ENCODE results near the gene PGA3. TPM values are rescaled to one million over a fixed set of nuclear protein-coding genes. Genes with fewer than 3 reads are reported as not detected.
"Not testable (repeated sequence)": the region's sequence is repeated elsewhere in the genome, so short reads cannot be mapped to it uniquely, and the experiment has no call there.

Gene PGA3
- total RNA-seq, 1 experiment from 2014 or later, result not detected

DNA sequence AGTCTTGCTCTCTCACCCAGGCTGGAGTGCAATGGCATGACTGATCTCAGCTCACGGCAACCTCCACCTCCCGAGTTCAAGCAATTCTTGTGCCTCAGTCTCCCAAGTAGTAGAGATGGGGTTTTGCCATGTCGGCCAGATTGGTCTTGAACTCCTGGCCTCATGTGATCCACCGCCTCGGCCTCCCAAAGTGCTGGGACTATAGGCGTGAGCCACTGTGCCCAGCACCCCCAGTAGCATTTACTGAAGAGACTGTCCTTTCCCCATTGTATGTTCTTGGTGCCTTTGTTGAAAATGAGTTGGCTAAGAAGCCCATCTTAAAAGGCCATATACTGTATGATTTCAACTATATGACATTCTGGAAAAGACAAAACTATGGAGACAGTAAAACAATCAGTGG is 23.1 kb upstream of the PGA3 start:
- not testable (repeated sequence) for H3K36me3 ChIP-seq; H3K27ac ChIP-seq; H3K4me1 ChIP-seq (replicated peaks); DNase-seq (ENCODE audit: low read depth in 1 of 2, low spot score in 2 of 2); H3K9me3 ChIP-seq (replicated peaks); H3K4me3 ChIP-seq
- H3K27me3 ChIP-seq (replicated peaks), result peaks cover 44% of the 10 kb centered on the region

DNA sequence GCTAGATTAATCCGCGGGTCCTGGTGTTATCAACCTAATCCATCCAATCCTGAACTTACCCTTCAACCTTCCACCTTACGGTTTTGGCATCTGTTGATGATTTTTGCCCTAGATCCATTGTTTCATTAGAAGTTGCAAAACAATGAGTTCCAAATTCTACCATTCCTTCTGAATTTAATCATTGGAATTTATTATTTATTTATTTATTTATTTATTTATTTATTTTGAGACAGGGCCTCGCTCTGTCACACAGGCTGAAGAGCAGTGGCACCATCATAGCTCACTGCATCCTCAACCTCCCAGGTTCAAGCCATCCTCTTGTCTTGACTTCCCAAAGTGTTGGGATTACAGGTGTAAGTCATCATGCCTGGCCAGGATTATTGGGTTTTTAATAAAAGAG is 21.8 kb upstream of the PGA3 start:
- Histone ChIP-seq H3K9me3 (replicated peaks) (no peaks in the 10 kb centered on the region), H3K4me1 (replicated peaks) (no peaks in the 10 kb centered on the region), H3K4me3 (no peak overlapping the region), H3K36me3 (no peaks in the 10 kb centered on the region), H3K27me3 (replicated peaks) (peaks cover 31% of the 10 kb centered on the region), H3K27ac (no peak overlapping the region)
- DNase-seq (ENCODE audit: low read depth in 1 of 2, low spot score in 2 of 2), result no peak

DNA sequence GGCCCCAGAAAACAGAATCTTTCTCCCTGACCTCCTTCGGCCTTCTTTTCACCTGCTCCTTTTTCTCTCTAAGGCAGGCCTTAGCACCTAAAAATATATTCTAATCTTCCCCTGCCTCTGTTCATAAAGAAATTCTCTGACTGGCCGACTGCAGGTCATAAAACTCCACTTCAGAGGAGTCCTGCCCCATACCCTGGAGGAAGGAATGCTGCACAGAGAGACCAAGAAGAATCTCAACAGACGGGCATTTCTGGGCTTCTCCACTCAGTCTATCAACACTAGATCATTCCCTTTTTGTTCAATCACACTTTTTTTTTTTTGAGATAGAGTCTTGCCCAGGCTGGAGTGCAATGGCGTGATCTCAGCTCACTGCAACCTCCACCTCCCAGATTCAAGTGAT is 19.7 kb upstream of the PGA3 start:
- no peak for DNase-seq (ENCODE audit: low read depth in 1 of 2, low spot score in 2 of 2)
- peaks cover 21% of the 10 kb centered on the region for H3K27me3 ChIP-seq (replicated peaks)
- no peak overlapping the region for H3K27ac ChIP-seq
- H3K4me1 ChIP-seq (replicated peaks), result no peaks in the 10 kb centered on the region
- H3K9me3 ChIP-seq (replicated peaks), result no peaks in the 10 kb centered on the region
- H3K4me3 ChIP-seq, result no peak overlapping the region
- H3K36me3 ChIP-seq, result no peaks in the 10 kb centered on the region

DNA sequence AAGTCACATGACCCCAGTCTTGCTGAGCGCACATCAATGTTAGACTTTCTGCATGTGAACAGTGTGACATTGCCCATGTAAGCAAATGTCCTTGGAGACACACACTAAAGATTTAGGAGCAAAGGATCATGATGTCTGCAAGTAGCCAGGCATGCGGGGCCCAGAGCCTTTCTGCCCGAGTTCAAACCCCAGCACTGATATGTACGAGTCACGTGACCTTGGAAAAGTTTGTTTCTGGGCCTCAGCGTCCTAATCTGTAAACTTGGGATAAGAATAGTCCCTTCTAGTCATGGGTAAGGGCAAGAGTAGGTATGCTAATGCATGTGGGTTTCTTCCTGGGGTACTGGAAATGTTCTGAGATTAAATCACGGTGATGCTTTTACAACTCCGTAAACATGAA is 16.8 kb upstream of the PGA3 start:
- no peak overlapping the region for H3K27ac ChIP-seq
- peaks cover 12% of the 10 kb centered on the region for H3K27me3 ChIP-seq (replicated peaks)
- H3K4me3 ChIP-seq, result no peak overlapping the region
- H3K9me3 ChIP-seq (replicated peaks), result no peaks in the 10 kb centered on the region
- H3K4me1 ChIP-seq (replicated peaks), result no peaks in the 10 kb centered on the region
- H3K36me3 ChIP-seq, result no peaks in the 10 kb centered on the region
- no peak for DNase-seq (ENCODE audit: low read depth in 1 of 2, low spot score in 2 of 2)

DNA sequence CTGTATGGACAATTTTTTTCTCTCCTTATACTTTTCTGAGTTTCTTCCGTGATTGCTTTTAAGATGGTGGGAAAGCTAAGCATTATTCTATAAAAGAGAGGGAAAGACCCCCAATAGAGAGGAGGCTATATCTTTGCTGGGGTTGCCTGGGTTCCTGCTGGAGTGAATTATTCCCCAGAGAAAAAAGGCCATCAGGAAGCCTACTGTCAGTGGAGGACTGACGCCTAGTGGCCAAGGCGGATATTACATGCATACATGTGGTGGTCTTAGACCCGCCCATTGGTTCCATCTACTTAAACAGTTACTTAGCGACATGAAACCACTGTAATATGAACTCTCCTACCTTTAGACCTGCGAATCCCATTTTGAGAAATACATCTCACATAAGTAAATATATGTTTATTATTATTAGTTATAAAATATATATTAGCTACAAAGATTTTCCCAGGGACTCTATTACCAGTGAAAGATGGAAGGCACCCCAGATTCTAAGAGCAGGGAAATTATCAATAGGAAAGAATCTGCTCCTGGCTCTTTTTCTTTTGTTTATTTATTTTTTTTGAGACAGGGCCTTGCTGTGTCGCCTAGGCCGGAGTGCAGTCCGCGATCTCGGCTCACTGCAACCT is 15.7 kb upstream of the PGA3 start:
- Histone ChIP-seq H3K36me3 (no peaks in the 10 kb centered on the region), H3K4me3 (no peak overlapping the region), H3K9me3 (replicated peaks) (no peaks in the 10 kb centered on the region), H3K4me1 (replicated peaks) (no peaks in the 10 kb centered on the region), H3K27me3 (replicated peaks) (peaks cover 14% of the 10 kb centered on the region), H3K27ac (no peak overlapping the region)
- DNase-seq (ENCODE audit: low read depth in 1 of 2, low spot score in 2 of 2), result peak; percentile 64 to 88

DNA sequence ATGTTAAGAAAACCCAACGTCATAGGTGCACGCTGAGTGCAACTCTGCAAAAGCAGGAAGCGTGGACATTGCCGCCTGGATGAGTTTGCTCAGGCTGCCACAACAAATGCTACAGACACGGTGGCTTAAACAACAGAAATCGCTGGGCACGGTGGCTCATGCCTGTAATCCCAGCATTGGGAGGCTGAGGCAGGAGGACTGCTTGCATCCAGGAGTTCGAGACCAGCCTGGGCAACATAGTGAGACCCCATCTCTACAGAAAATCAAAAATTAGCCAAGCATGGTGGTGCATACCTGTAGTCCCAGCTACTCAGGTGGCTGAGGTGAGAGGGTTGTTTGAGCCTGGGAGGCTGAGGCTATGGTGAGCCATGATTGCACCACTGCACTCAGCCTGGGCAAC is 13.4 kb upstream of the PGA3 start:
- DNase-seq (ENCODE audit: low read depth in 1 of 2, low spot score in 2 of 2), result peak in 1 of 2 experiments; percentile 31
- Histone ChIP-seq H3K4me1 (replicated peaks) (no peaks in the 10 kb centered on the region), H3K4me3 (no peak overlapping the region), H3K27ac (no peak overlapping the region), H3K9me3 (replicated peaks) (no peaks in the 10 kb centered on the region), H3K36me3 (no peaks in the 10 kb centered on the region), H3K27me3 (replicated peaks) (peaks cover 32% of the 10 kb centered on the region)

DNA sequence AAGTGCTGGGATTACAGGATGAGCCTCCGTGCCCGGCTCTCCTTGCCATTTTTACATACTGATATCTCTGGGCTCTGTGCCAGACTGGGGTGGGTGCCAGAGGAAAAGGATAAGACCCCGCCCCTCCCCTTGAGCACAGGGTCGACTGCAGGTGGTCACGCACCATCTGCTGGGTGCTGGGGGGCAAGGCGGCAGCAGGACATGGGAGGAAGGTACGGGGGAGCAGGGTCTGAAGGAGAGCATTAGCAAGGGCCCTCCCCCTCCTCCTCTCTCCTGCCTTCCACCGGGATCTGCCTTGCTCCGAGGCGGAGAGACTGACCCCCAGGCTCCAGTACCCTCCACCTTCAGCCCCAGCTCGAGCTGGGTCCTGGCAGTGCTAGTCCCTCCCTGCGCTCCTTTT is 9.7 kb upstream of the PGA3 start:
- H3K4me1 ChIP-seq (replicated peaks), result no peaks in the 10 kb centered on the region
- DNase-seq (ENCODE audit: low read depth in 1 of 2, low spot score in 2 of 2), result peak in 1 of 2 experiments; percentile 49
- no peaks in the 10 kb centered on the region for H3K36me3 ChIP-seq

DNA sequence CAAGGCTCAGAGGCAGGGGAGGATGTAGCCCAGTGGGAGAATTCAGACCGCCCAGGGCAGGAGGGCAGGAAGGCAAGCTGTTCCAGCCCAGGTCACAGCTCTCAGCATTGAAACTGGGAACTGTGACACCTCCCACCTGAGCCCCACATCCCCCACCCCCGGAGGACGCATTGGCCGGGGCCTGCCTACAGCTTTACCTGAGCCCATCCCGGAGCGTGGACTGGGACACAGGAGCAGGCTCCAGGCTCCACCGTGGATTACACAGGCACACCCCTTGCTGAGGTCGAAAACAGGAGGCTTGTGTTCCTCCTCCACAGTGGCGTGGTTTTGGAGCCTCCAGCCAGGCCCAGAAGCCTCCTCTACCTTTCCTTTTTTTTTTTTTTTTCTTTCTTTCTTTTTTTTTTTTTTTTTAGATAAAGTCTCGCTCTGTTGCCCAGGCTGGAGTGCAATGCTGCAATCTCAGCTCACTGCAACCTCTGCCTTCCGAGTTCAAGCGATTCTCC is 9.1 kb upstream of the PGA3 start:
- peak in 1 of 2 experiments; percentile 49 for DNase-seq (ENCODE audit: low read depth in 1 of 2, low spot score in 2 of 2)
- Histone ChIP-seq H3K9me3 (replicated peaks) (no peaks in the 10 kb centered on the region), H3K4me1 (replicated peaks) (no peaks in the 10 kb centered on the region), H3K27ac (no peak overlapping the region), H3K27me3 (replicated peaks) (peaks cover 44% of the 10 kb centered on the region), H3K36me3 (no peaks in the 10 kb centered on the region), H3K4me3 (no peak overlapping the region)

More for the DNA sequence above, 9.7 kb upstream of the PGA3 start:
- Histone ChIP-seq H3K4me3 (no peak overlapping the region), H3K27me3 (replicated peaks) (peaks cover 44% of the 10 kb centered on the region), H3K9me3 (replicated peaks) (no peaks in the 10 kb centered on the region), H3K27ac (no peak overlapping the region)

DNA sequence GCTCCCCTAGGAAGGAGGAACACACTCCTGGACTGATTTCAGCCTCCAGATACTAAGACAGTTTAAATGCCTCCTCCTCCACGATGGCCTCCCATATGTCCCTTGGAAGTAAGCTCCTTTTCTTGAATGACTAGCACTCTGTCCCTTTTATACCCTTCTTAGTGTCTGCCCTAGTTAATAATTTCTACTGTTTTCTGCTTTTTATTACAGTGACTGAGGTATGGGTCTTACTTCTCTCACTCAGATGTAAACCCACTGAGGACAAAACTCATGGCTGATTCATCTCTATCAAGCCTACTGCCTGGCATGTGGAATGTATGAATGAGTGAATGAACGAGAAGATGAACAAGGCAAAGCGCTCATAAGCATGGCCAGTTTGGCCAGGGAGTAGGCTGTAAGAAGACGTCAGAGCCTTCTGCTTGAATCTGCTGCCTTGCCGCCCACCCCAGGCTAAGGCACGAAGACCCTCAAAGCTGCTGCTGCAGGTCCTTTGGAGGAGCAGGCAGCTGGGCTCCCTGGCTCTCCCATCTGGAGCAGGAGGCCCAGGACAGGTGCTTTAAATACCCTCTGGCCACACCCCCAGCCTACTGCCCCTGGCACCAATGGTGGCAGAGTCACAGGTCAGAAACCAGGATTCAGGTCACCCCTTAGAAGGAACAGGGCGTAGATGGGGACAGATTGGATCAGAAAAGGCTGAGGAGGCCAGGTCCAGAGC is 8.2 kb upstream of the PGA3 start:
- DNase-seq (ENCODE audit: low read depth in 1 of 2, low spot score in 2 of 2), result peak in 1 of 2 experiments; percentile 41
- Histone ChIP-seq H3K9me3 (replicated peaks) (no peaks in the 10 kb centered on the region), H3K4me3 (no peak overlapping the region), H3K27me3 (replicated peaks) (peaks cover 44% of the 10 kb centered on the region), H3K27ac (no peak overlapping the region), H3K36me3 (no peaks in the 10 kb centered on the region), H3K4me1 (replicated peaks) (no peaks in the 10 kb centered on the region)

DNA sequence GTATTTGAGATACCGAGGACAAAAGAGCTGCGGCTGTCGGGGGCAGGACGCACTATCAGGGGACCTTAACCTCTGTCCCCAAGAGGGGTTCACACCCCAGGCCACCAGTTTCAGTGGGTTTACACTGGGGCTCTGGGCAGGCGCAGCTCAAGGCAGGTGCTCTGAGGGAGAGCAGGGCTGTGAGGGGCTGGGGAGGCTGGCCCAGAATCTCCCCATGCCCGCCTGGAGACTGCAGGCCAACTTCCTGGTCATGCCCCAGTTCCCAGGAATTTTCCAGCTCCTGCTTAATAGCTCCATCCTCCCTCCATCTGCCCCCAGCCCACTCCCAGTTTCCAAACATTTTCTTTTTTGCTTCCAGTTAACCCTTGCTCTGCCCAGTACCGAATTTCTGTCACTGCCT is 7.6 kb upstream of the PGA3 start:
- H3K27ac ChIP-seq, result no peak overlapping the region
- DNase-seq (ENCODE audit: low read depth in 1 of 2, low spot score in 2 of 2), result no peak
- H3K4me3 ChIP-seq, result no peak overlapping the region
- no peaks in the 10 kb centered on the region for H3K4me1 ChIP-seq (replicated peaks)
- H3K9me3 ChIP-seq (replicated peaks), result no peaks in the 10 kb centered on the region
- H3K27me3 ChIP-seq (replicated peaks), result peaks cover 42% of the 10 kb centered on the region
- no peaks in the 10 kb centered on the region for H3K36me3 ChIP-seq

DNA sequence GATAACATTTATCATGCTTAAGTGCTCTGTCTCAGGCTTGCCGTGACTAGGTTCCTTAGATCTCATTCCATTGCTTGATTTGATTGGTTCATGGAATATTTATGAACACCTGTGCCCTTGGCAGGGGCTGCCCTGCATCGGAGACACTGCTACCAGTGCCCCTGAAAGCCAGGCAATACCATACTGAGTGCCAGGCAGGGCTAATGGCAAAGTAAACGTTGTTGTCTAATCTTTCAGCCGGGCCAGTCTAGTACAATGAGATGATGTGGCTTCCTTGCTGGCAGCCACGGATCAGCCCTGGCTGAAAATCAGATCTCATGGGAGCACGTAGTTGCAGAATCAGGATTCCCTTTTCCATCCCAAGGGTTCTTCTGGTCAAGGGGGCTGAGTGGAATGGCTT is 5.0 kb upstream of the PGA3 start:
- Histone ChIP-seq H3K4me3 (no peak overlapping the region), H3K4me1 (replicated peaks) (no peaks in the 10 kb centered on the region), H3K9me3 (replicated peaks) (no peaks in the 10 kb centered on the region; the same call in 1 of the 2 replicates), H3K27ac (no peak overlapping the region), H3K27me3 (replicated peaks) (peaks cover 35% of the 10 kb centered on the region), H3K36me3 (no peaks in the 10 kb centered on the region)
- DNase-seq (ENCODE audit: low read depth in 1 of 2, low spot score in 2 of 2), result peak in 1 of 2 experiments; percentile 33

DNA sequence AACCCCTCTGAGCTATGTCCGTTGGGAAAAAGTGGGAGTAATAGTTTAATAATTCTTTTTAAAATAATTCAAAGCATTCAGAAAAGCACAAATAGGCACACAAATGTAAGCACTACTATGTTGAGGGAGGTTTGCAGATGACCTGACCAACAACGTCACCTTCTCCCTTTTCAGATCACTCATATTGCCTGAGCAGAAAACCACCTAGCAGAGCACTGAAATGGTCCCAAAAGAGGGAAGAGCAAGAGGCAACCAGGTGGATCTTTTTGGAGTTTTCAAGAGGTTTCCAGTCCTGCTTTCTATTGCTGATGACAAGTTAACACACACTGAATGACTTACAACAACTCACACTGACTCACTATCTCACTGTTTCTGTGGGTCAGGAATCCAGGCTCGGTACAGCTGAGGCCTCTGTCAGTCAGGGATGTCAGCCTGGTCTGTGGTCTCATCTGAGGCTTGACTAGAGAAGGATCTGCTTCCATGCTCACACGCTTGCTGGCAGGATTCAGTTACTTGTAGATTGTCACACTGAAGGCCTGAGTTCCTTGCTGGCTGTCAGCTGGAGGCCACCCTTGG is 4.3 kb upstream of the PGA3 start:
- H3K4me3 ChIP-seq, result no peak overlapping the region
- no peaks in the 10 kb centered on the region; the same call in 1 of the 2 replicates for H3K9me3 ChIP-seq (replicated peaks)
- no peak overlapping the region for H3K27ac ChIP-seq
- no peaks in the 10 kb centered on the region for H3K36me3 ChIP-seq
- no peaks in the 10 kb centered on the region for H3K4me1 ChIP-seq (replicated peaks)
- H3K27me3 ChIP-seq (replicated peaks), result peaks cover 28% of the 10 kb centered on the region
- peak in 1 of 2 experiments; percentile 31 for DNase-seq (ENCODE audit: low read depth in 1 of 2, low spot score in 2 of 2)

DNA sequence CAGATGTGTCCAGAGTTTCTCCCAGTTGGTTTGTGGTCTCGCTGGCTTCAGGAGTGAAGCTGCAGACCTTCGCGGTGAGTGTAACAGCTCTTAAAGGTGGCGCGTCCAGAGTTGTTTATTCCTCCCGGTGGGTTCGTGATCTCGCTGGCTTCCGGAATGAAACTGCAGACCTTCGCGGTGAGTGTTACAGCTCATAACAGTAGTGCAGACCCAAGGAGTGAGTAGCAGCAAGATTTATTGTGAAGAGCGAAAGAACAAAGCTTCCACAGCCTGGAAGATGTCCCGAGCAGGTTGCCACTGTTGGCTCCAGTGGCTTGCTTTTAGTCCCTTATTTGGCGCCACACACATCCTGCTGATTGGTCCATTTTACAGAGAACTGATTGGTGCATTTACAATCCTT is 1.8 kb upstream of the PGA3 start:
- Histone ChIP-seq H3K4me3 (no peak overlapping the region), H3K36me3 (no peaks in the 10 kb centered on the region), H3K27me3 (replicated peaks) (peaks cover 10% of the 10 kb centered on the region), H3K9me3 (replicated peaks) (no peaks in the 10 kb centered on the region; the same call in 1 of the 2 replicates), H3K4me1 (replicated peaks) (no peaks in the 10 kb centered on the region), H3K27ac (no peak overlapping the region)
- peak in 1 of 2 experiments; percentile 31 for DNase-seq (ENCODE audit: low read depth in 1 of 2, low spot score in 2 of 2)

DNA sequence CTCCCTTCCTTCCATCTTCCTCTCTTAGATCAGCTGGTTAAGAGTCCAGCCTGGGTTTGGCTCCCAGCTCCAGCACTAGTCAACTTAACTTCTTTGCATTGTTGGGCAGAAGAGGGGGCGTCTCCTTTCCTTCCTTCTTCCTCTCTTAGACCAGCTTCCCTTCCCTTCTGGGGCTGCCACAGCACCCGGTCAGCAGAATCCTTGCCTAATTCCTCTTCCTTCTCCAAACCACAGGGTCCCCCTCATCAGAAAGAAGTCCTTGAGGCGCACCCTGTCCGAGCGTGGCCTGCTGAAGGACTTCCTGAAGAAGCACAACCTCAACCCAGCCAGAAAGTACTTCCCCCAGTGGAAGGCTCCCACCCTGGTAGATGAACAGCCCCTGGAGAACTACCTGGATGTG is 558 bp downstream of the PGA3 start:
- not testable (repeated sequence) for H3K27ac ChIP-seq; H3K36me3 ChIP-seq; H3K4me1 ChIP-seq (replicated peaks); H3K4me3 ChIP-seq; DNase-seq (ENCODE audit: low read depth in 1 of 2, low spot score in 2 of 2); H3K9me3 ChIP-seq (replicated peaks)
- H3K27me3 ChIP-seq (replicated peaks), result peaks cover 10% of the 10 kb centered on the region
